HEK293 (cell line): ENCODE results near the gene SNRNP70.
A peak's percentile ranks its signal among the peaks of the same experiment; 100 is the strongest.

Source experiments
- CTCF ChIA-PET: fragments of 350-600 bp; formaldehyde crosslinking; extraction: SDS; loops from one replicate; lab custom pipeline; 2021; ENCODE audit warnings: antibody characterized with exemption; lab: Yijun Ruan, JAX
- POLR2A ChIA-PET: fragments of 300-600 bp; formaldehyde crosslinking; extraction: SDS; loops from one replicate; lab custom pipeline; 2020; ENCODE audit warnings: antibody characterized with exemption, inconsistent platforms; lab: Yijun Ruan, JAX
- H3K27ac ChIP-seq: fragments of 200-500 bp; sonication (Bioruptor generic); 2 replicates; pipeline ENCODE4 v1.5.1; 2014; ENCODE audit warnings: low read depth, low read length, control low read depth, inconsistent platforms; ENCODE audit errors: extremely low read depth
- H3K36me3 ChIP-seq, 2 experiments: fragments of 200-500 bp in 1 of 2; sonication (Bioruptor generic) in 1 of 2; 1 replicate in 1 of 2; 2 replicates in 1 of 2; pipeline ENCODE4 v1.5.1; 2014 to 2017; ENCODE audit warnings: inconsistent platforms in 2 of 2, low read length in 2 of 2; ENCODE audit not compliant: control insufficient read depth in 2 of 2, insufficient read depth in 1 of 2
- H3K4me1 ChIP-seq: fragments of 200-500 bp; sonication (Bioruptor generic); 2 replicates; pipeline ENCODE4 v1.5.1; 2014; ENCODE audit warnings: mild to moderate bottlenecking, low read length, inconsistent platforms; ENCODE audit not compliant: control insufficient read depth, insufficient read depth
- H3K4me3 ChIP-seq: 2 replicates; pipeline ENCODE4 v1.5.1; 2011; ENCODE audit warnings: low read depth, mild to moderate bottlenecking, control low read depth, low read length, moderate library complexity
- H3K9me3 ChIP-seq: fragments of 200-500 bp; sonication (Bioruptor generic); 2 replicates; pipeline ENCODE4 v1.5.1; 2014; ENCODE audit warnings: low read depth, low read length, inconsistent platforms; ENCODE audit not compliant: control insufficient read depth, insufficient read depth
- GLIS1 ChIP-seq: fragments of 450-650 bp; formaldehyde crosslinking; IDR thresholded peaks from 2 replicates; pipeline ENCODE4 v1.5.1; 2016; ENCODE audit warnings: missing biosample characterization, missing genetic modification characterization
- IKZF3 ChIP-seq: fragments of 450-650 bp; IDR thresholded peaks from 2 replicates; pipeline ENCODE4 v1.5.0; 2018; ENCODE audit warnings: missing biosample characterization, mild to moderate bottlenecking, missing genetic modification characterization, moderate library complexity
- KLF1 ChIP-seq: fragments of 450-650 bp; formaldehyde crosslinking; IDR thresholded peaks from 2 replicates; pipeline ENCODE4 v1.5.1; 2016; ENCODE audit warnings: missing biosample characterization, missing genetic modification characterization
- KLF8 ChIP-seq: fragments of 450-650 bp; formaldehyde crosslinking; IDR thresholded peaks from 2 replicates; pipeline ENCODE4 v1.5.1; 2016; ENCODE audit warnings: missing biosample characterization, missing genetic modification characterization
- OSR2 ChIP-seq: fragments of 450-650 bp; formaldehyde crosslinking; IDR thresholded peaks from 2 replicates; pipeline ENCODE4 v1.5.1; 2016; ENCODE audit warnings: missing biosample characterization, missing genetic modification characterization
- SP2 ChIP-seq: fragments of 450-650 bp; formaldehyde crosslinking; IDR thresholded peaks from 2 replicates; pipeline ENCODE4 v1.5.1; 2016; ENCODE audit warnings: missing biosample characterization, missing genetic modification characterization
- YY1 ChIP-seq: fragments of 450-650 bp; formaldehyde crosslinking; IDR thresholded peaks from 2 replicates; pipeline ENCODE4 v1.5.1; 2018; ENCODE audit warnings: missing biosample characterization, missing genetic modification characterization
- ZBTB21 ChIP-seq: fragments of 450-650 bp; formaldehyde crosslinking; IDR thresholded peaks from 2 replicates; pipeline ENCODE4 v1.5.1; 2017; ENCODE audit warnings: missing biosample characterization, missing genetic modification characterization
- ZBTB26 ChIP-seq: fragments of 450-650 bp; formaldehyde crosslinking; optimal IDR thresholded peaks from 2 replicates; pipeline ENCODE3; 2016; ENCODE audit warnings: missing biosample characterization, mild to moderate bottlenecking, missing genetic modification characterization
- ZBTB8A ChIP-seq: fragments of 450-650 bp; formaldehyde crosslinking; IDR thresholded peaks from 2 replicates; pipeline ENCODE4 v1.5.1; 2016; ENCODE audit warnings: missing biosample characterization, missing genetic modification characterization
- ZNF10 ChIP-seq: fragments of 450-650 bp; formaldehyde crosslinking; IDR thresholded peaks from 2 replicates; pipeline ENCODE4 v1.5.1; 2017; ENCODE audit warnings: missing biosample characterization, missing genetic modification characterization
- ZNF169 ChIP-seq: fragments of 450-650 bp; formaldehyde crosslinking; IDR thresholded peaks from 2 replicates; pipeline ENCODE4 v1.5.1; 2016; ENCODE audit warnings: missing biosample characterization, missing genetic modification characterization
- ZNF426 ChIP-seq: fragments of 450-650 bp; formaldehyde crosslinking; IDR thresholded peaks from 2 replicates; pipeline ENCODE4 v1.5.1; 2017; ENCODE audit warnings: missing biosample characterization, missing genetic modification characterization, mild to moderate bottlenecking, inconsistent platforms, moderate library complexity
- ZNF571 ChIP-seq: fragments of 450-650 bp; formaldehyde crosslinking; IDR thresholded peaks from 2 replicates; pipeline ENCODE4 v1.5.0; 2017; ENCODE audit warnings: missing biosample characterization, missing genetic modification characterization
- ZNF621 ChIP-seq: fragments of 450-650 bp; formaldehyde crosslinking; IDR thresholded peaks from 2 replicates; pipeline ENCODE4 v1.5.1; 2017; ENCODE audit warnings: missing biosample characterization, missing genetic modification characterization
- ZNF623 ChIP-seq: fragments of 450-650 bp; formaldehyde crosslinking; IDR thresholded peaks from 2 replicates; pipeline ENCODE4 v1.5.1; 2016; ENCODE audit warnings: missing biosample characterization, missing genetic modification characterization
- ZNF785 ChIP-seq: fragments of 450-650 bp; formaldehyde crosslinking; IDR thresholded peaks from 2 replicates; pipeline ENCODE4 v1.5.1; 2016; ENCODE audit warnings: missing biosample characterization, missing genetic modification characterization
- ZSCAN30 ChIP-seq: fragments of 450-650 bp; IDR thresholded peaks from 2 replicates; pipeline ENCODE4 v1.5.1; 2018; ENCODE audit warnings: missing biosample characterization, mild to moderate bottlenecking, missing genetic modification characterization, moderate library complexity
- TF ChIP-seq, protein P1 (sequence below): fragments of 450-650 bp; formaldehyde crosslinking; IDR thresholded peaks from 2 replicates; pipeline ENCODE4 v1.5.1; 2016; ENCODE audit warnings: missing biosample characterization, missing genetic modification characterization
- TF ChIP-seq, protein P2 (sequence below): fragments of 450-650 bp; formaldehyde crosslinking; IDR thresholded peaks from 2 replicates; pipeline ENCODE4 v1.5.1; 2016; ENCODE audit warnings: missing biosample characterization, missing genetic modification characterization, borderline replicate concordance
- TF ChIP-seq, protein P3 (sequence below): fragments of 450-650 bp; formaldehyde crosslinking; IDR thresholded peaks from 2 replicates; pipeline ENCODE4 v1.5.1; 2016; ENCODE audit warnings: missing biosample characterization, missing genetic modification characterization

SNRNP70 gene

GRCh38 chr19:49071860-49072547 is 13.2 kb upstream of the SNRNP70 start:
- TF ChIP-seq, protein P1, sequence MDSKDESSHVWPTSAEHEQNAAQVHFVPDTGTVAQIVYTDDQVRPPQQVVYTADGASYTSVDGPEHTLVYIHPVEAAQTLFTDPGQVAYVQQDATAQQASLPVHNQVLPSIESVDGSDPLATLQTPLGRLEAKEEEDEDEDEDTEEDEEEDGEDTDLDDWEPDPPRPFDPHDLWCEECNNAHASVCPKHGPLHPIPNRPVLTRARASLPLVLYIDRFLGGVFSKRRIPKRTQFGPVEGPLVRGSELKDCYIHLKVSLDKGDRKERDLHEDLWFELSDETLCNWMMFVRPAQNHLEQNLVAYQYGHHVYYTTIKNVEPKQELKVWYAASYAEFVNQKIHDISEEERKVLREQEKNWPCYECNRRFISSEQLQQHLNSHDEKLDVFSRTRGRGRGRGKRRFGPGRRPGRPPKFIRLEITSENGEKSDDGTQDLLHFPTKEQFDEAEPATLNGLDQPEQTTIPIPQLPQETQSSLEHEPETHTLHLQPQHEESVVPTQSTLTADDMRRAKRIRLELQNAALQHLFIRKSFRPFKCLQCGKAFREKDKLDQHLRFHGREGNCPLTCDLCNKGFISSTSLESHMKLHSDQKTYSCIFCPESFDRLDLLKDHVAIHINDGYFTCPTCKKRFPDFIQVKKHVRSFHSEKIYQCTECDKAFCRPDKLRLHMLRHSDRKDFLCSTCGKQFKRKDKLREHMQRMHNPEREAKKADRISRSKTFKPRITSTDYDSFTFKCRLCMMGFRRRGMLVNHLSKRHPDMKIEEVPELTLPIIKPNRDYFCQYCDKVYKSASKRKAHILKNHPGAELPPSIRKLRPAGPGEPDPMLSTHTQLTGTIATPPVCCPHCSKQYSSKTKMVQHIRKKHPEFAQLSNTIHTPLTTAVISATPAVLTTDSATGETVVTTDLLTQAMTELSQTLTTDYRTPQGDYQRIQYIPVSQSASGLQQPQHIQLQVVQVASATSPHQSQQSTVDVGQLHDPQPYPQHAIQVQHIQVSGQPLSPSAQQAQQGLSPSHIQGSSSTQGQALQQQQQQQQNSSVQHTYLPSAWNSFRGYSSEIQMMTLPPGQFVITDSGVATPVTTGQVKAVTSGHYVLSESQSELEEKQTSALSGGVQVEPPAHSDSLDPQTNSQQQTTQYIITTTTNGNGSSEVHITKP (tag by site-specific recombination) = no peak
- TF ChIP-seq YY1 (no peak), KLF1 (peak; percentile 92), SP2 (peak; percentile 37), KLF8 (peak; percentile 96)
- TF ChIP-seq, all 188 proteins: peak for 3
- Histone ChIP-seq H3K4me1 (peaks cover 4% of the 10 kb centered on the region), H3K27ac (no peak overlapping the region), H3K4me3 (no peak overlapping the region), H3K36me3 (no peaks in the 10 kb centered on the region), H3K9me3 (no peaks in the 10 kb centered on the region)
- ChIA-PET CTCF (interaction anchor here (0.5 to 3.3 kb wide), 8 partner anchors 12 to 293 kb away, joined by 3 to 25 read pairs (median 3); no protein-coding TSS in a partner anchor), POLR2A (no interaction called here)

GRCh38 chr19:49073514-49074378 is 11.5 kb upstream of the SNRNP70 start:
- ChIA-PET CTCF (interaction anchor here (0.5 to 3.7 kb wide), 43 partner anchors 8 to 389 kb away, joined by 3 to 88 read pairs (median 6); partner anchors contain the start of genes CGB7, GYS1, LIN7B and RUVBL2), POLR2A (interaction anchor here (0.6 to 1.4 kb wide), 7 partner anchors 16 to 603 kb away, joined by 3 to 7 read pairs (median 4); partner anchors contain the start of genes ALDH16A1, CGB7, GYS1 and RUVBL2)
- Histone ChIP-seq H3K4me3 (no peak overlapping the region), H3K4me1 (no peaks in the 10 kb centered on the region), H3K36me3 (no peaks in the 10 kb centered on the region), H3K27ac (no peak overlapping the region), H3K9me3 (no peaks in the 10 kb centered on the region)
- TF ChIP-seq IKZF3 = no peak
- peak; percentile 6; the same call in 1 of the 2 replicates for TF ChIP-seq GLIS1 (tag by site-specific recombination)
- no peak for TF ChIP-seq ZNF426 (tag by site-specific recombination)
- no peak for TF ChIP-seq OSR2 (tag by site-specific recombination)
- TF ChIP-seq ZBTB8A = no peak
- no peak for TF ChIP-seq ZNF169 (tag by site-specific recombination)
- TF ChIP-seq, protein P2, sequence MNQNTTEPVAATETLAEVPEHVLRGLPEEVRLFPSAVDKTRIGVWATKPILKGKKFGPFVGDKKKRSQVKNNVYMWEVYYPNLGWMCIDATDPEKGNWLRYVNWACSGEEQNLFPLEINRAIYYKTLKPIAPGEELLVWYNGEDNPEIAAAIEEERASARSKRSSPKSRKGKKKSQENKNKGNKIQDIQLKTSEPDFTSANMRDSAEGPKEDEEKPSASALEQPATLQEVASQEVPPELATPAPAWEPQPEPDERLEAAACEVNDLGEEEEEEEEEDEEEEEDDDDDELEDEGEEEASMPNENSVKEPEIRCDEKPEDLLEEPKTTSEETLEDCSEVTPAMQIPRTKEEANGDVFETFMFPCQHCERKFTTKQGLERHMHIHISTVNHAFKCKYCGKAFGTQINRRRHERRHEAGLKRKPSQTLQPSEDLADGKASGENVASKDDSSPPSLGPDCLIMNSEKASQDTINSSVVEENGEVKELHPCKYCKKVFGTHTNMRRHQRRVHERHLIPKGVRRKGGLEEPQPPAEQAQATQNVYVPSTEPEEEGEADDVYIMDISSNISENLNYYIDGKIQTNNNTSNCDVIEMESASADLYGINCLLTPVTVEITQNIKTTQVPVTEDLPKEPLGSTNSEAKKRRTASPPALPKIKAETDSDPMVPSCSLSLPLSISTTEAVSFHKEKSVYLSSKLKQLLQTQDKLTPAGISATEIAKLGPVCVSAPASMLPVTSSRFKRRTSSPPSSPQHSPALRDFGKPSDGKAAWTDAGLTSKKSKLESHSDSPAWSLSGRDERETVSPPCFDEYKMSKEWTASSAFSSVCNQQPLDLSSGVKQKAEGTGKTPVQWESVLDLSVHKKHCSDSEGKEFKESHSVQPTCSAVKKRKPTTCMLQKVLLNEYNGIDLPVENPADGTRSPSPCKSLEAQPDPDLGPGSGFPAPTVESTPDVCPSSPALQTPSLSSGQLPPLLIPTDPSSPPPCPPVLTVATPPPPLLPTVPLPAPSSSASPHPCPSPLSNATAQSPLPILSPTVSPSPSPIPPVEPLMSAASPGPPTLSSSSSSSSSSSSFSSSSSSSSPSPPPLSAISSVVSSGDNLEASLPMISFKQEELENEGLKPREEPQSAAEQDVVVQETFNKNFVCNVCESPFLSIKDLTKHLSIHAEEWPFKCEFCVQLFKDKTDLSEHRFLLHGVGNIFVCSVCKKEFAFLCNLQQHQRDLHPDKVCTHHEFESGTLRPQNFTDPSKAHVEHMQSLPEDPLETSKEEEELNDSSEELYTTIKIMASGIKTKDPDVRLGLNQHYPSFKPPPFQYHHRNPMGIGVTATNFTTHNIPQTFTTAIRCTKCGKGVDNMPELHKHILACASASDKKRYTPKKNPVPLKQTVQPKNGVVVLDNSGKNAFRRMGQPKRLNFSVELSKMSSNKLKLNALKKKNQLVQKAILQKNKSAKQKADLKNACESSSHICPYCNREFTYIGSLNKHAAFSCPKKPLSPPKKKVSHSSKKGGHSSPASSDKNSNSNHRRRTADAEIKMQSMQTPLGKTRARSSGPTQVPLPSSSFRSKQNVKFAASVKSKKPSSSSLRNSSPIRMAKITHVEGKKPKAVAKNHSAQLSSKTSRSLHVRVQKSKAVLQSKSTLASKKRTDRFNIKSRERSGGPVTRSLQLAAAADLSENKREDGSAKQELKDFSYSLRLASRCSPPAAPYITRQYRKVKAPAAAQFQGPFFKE (tag by site-specific recombination) = no peak
- 0 out of 2 replicates have a peak, but pooled peaks have one; percentile 18 for TF ChIP-seq ZNF785 (tag by site-specific recombination)
- no peak for TF ChIP-seq ZBTB21 (tag by site-specific recombination)
- TF ChIP-seq, protein P3, sequence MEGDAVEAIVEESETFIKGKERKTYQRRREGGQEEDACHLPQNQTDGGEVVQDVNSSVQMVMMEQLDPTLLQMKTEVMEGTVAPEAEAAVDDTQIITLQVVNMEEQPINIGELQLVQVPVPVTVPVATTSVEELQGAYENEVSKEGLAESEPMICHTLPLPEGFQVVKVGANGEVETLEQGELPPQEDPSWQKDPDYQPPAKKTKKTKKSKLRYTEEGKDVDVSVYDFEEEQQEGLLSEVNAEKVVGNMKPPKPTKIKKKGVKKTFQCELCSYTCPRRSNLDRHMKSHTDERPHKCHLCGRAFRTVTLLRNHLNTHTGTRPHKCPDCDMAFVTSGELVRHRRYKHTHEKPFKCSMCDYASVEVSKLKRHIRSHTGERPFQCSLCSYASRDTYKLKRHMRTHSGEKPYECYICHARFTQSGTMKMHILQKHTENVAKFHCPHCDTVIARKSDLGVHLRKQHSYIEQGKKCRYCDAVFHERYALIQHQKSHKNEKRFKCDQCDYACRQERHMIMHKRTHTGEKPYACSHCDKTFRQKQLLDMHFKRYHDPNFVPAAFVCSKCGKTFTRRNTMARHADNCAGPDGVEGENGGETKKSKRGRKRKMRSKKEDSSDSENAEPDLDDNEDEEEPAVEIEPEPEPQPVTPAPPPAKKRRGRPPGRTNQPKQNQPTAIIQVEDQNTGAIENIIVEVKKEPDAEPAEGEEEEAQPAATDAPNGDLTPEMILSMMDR (tag by site-specific recombination) = peak; percentile 66
- no peak for TF ChIP-seq ZNF10 (tag by site-specific recombination)
- no peak for TF ChIP-seq ZNF621 (tag by site-specific recombination)
- no peak for TF ChIP-seq ZBTB26 (tag by site-specific recombination)
- TF ChIP-seq ZNF623 (tag by site-specific recombination) = no peak; the same call in 1 of the 2 replicates
- no peak for TF ChIP-seq ZNF571
- TF ChIP-seq ZSCAN30 = no peak
